Stomach smooth muscle (tissue), 2 donors: ENCODE data around the gene TNS1.

ENCODE experiments used
- H3K27ac ChIP-seq: one replicate; pipeline ENCODE4 v1.7.0; 2013; ENCODE audit warnings: mild to moderate bottlenecking, low read length, inconsistent platforms
- H3K27me3 ChIP-seq, 2 donors: one replicate each; pipeline ENCODE4 v1.7.0; 2013; ENCODE audit warnings: low read length in 2 of 2; ENCODE audit not compliant: insufficient read depth in 2 of 2, control insufficient read depth in 1 of 2
- H3K36me3 ChIP-seq, 2 donors: one replicate each; pipeline ENCODE4 v1.7.0; 2013; ENCODE audit warnings: low read length in 2 of 2; ENCODE audit not compliant: control insufficient read depth in 2 of 2, insufficient read depth in 2 of 2
- H3K4me1 ChIP-seq: one replicate; pipeline ENCODE4 v1.7.0; 2013; ENCODE audit warnings: low read length; ENCODE audit not compliant: control insufficient read depth, insufficient read depth
- H3K4me3 ChIP-seq, 2 donors: one replicate each; pipeline ENCODE4 v1.7.0; 2013; ENCODE audit warnings: low read length in 2 of 2
- H3K9ac ChIP-seq, 2 donors: one replicate each; pipeline ENCODE4 v1.7.0; 2013; ENCODE audit warnings: low read length in 2 of 2, mild to moderate bottlenecking in 1 of 2
- H3K9me3 ChIP-seq, 2 donors: one replicate each; pipeline ENCODE4 v1.7.0; 2013; ENCODE audit warnings: low read length in 2 of 2; ENCODE audit not compliant: control insufficient read depth in 2 of 2
- donor health status: healthy.
- donor health status: Pancreatic carcinoma.

Gene TNS1

DNA sequence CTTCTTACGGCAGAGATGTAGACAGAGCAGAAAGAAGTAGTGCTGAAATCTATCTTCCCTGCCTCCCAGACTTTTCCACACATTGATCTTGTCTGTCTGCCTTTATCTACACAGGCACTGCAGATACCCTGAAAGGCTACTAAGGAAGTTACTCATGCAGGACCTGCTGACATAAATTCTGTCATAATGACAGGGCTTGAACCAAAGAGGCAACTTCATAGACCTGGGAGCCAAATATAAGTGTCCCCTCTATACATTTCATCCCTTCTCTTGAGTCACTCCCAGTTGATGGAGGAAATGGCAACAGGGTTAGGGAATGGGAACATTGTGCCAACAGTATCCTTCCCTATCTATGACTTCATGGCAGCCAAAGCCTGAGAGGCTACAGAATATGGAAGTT lies 157.5 kb downstream of the TNS1 start:
- Histone ChIP-seq H3K27ac (peak overlapping the region; percentile 90), H3K9me3 (no peaks in the 10 kb centered on the region), H3K4me3 (no peak overlapping the region), H3K36me3 (peaks cover 74 to 76% of the 10 kb centered on the region in 2 donors), H3K27me3 (no peaks in the 10 kb centered on the region), H3K9ac (no peak overlapping the region), H3K4me1 (peaks cover 89% of the 10 kb centered on the region)

DNA sequence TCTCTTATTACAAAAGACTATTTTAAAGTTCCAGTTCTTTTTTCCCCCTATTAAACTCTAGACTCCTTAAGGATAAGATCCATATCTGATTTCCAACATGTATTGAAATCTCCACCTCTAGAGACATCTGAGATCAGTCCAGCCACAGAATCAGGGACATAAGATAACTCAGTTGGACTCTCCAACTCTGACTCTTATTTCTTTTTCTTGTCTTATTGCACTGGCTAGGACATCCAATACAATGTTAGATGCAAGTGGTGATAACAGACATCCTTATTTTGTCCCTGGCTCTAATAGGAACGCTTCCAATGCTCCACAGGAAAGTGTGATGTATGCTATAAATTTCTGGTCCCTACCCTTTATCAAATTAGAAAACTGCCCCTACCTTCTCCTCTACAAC lies 158.1 kb downstream of the TNS1 start:
- no peaks in the 10 kb centered on the region for H3K9me3 ChIP-seq

DNA sequence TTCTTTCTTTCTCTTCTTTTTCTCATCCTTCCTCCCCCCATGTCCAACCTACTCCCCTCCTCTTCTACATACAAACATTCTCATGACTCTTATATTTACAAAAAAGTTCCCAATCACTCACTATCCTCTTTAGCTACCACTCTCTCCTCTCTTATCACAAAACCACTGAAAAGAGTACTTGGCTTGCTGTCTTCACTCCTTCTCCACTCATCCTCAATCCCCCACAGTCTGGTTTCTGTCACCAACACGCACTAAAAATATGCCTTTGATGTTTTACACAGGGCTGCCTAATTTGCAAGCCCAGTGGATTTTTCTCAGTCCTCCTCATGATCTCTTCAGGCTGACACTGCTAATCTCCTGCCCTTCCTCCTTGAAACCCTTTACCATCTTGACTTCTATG lies 159.5 kb downstream of the TNS1 start:
- Histone ChIP-seq H3K27ac (peak overlapping the region; percentile 90), H3K36me3 (peaks cover 68 to 70% of the 10 kb centered on the region in 2 donors), H3K9ac (peak overlapping the region in 1 of 2 donors; percentile 9), H3K27me3 (no peaks in the 10 kb centered on the region), H3K9me3 (no peaks in the 10 kb centered on the region), H3K4me3 (no peak overlapping the region), H3K4me1 (peaks cover 90% of the 10 kb centered on the region)

More for the DNA sequence above, 158.1 kb downstream of the TNS1 start:
- Histone ChIP-seq H3K36me3 (peaks cover 76 to 77% of the 10 kb centered on the region in 2 donors), H3K4me3 (no peak overlapping the region), H3K27me3 (no peaks in the 10 kb centered on the region), H3K27ac (peak overlapping the region; percentile 90), H3K9ac (no peak overlapping the region), H3K4me1 (peaks cover 89% of the 10 kb centered on the region)

DNA sequence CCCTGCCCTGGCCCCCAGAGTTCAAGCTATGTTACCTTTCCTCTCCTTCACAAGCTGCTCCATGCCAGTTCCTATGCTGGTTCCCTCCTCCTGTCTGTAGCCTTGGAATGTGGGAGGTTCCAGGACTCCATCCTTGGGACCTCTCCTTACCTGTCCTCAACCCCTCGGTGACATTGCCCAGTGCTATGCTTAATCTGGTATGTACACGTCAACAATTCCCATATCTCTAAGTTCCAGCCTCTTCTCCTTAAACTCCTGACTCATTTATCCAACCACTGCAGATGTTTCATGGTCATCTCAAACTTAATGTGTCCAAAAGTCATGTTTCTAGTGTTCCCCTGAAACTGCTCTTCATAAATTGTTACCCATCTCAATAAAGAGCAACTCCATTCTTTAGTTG lies 160.8 kb downstream of the TNS1 start:
- H3K9ac ChIP-seq = no peak overlapping the region
- H3K27ac ChIP-seq = peak overlapping the region; percentile 90
- H3K4me1 ChIP-seq = peaks cover 96% of the 10 kb centered on the region
- no peaks in the 10 kb centered on the region for H3K27me3 ChIP-seq
- no peak overlapping the region for H3K4me3 ChIP-seq
- peaks cover 55 to 59% of the 10 kb centered on the region in 2 donors for H3K36me3 ChIP-seq
- no peaks in the 10 kb centered on the region for H3K9me3 ChIP-seq

DNA sequence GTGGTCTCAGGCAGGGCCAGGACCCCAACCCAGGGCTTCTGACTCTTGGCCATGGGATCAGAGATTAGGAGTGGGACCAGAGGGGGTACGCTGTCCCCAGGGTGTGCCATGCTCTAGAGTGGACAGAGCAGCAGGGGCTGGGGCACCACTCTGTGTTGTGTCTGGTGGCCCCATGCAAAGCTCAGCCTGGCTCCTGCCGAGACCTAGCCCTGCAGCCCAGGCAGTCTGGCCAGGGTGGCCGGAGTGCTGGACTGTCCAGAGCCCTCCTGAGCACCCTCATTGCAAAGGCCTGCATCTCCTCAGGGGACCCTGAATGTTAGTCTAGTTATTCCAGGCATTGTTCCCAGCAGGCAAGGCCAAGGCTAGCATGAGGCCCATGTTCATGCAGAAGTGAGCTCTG lies 162.3 kb downstream of the TNS1 start:
- Histone ChIP-seq H3K9ac (peak overlapping the region in 1 of 2 donors; percentile 60), H3K4me3 (no peak overlapping the region), H3K27ac (peak overlapping the region; percentile 90), H3K36me3 (peaks cover 40 to 52% of the 10 kb centered on the region in 2 donors), H3K4me1 (peaks cover 96% of the 10 kb centered on the region), H3K27me3 (no peaks in the 10 kb centered on the region), H3K9me3 (no peaks in the 10 kb centered on the region)

DNA sequence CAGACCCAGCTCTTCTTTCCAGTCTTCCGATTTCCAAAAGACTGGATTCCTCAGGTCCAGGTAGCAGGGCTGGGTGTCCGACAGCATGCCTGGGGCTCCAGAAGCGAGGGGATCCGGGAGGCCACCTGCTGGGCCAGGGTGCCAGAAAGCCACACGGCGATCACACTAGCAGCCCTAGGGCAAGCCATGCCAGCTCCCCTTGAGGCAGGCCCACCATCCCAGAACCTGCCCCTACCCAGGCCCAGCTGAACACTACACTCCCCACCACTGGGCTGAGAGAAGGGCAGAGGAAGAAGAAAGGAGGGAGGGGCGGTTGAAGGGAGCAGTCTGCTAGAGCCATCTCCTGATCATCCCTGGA lies 163.1 kb downstream of the TNS1 start:
- H3K4me1 ChIP-seq = peaks cover 91% of the 10 kb centered on the region
- H3K9ac ChIP-seq = no peak overlapping the region
- no peaks in the 10 kb centered on the region for H3K9me3 ChIP-seq
- H3K36me3 ChIP-seq = peaks cover 38 to 51% of the 10 kb centered on the region in 2 donors
- H3K27me3 ChIP-seq = no peaks in the 10 kb centered on the region
- peak overlapping the region; percentile 90 for H3K27ac ChIP-seq
- H3K4me3 ChIP-seq = no peak overlapping the region

DNA sequence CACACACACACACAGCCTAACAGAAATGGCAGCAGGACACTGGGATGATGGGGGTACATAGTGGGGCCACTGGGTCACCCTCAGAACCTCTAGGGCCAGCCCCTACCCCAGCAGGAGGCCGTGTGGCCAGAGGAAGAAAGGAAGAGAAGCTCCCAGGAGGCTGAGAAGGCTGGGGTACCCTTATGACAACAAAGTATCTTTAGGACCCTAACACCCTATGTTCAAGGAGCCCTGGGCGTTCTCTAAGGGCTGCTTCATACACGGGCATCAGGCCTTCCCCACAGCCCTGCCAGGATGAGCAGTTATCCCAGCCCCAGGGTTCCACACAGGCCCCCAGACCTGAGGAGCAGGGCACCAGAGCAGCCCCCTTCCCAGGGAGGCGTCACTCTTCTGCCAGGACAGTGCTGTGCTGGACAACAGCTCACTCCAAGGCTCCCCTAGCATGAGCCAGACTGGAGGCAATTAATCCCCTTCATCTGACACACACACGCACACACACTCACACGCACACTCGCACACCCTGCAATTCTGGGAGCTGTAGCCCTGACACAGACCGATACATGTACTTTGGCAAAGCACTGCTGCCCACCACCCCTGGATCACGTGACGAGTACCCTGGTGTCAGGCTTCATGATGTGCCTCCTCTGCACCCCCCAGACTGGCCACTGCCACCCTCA lies 163.6 kb downstream of the TNS1 start:
- Histone ChIP-seq H3K4me3 (no peak overlapping the region), H3K27me3 (no peaks in the 10 kb centered on the region), H3K9ac (peak overlapping the region in 1 of 2 donors; percentile 29), H3K4me1 (peaks cover 88% of the 10 kb centered on the region), H3K9me3 (no peaks in the 10 kb centered on the region), H3K27ac (peak overlapping the region; percentile 90), H3K36me3 (peaks cover 40 to 52% of the 10 kb centered on the region in 2 donors)

DNA sequence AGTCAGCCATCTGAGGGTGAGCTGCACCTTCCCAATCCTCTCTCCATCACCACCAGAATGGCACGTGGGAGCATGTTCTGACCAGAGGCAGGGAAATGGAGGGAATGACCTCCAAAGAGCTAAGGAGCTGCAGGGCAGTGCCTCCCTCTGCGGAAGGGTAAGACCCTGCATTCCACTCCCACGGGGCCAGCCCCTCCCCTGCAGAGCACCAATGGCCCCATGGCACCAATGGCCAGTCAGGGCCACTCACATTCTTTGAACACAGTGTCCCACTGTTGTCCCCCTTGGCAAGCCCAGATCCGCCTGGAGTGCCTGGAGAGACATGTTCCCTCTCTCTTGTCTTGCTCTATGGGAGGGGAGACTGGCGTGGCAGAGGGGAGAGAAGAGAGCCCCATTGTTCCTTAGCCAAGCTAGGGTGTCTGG lies 164.4 kb downstream of the TNS1 start:
- Histone ChIP-seq H3K9me3 (no peaks in the 10 kb centered on the region), H3K36me3 (peaks cover 38 to 56% of the 10 kb centered on the region in 2 donors), H3K9ac (peak overlapping the region in 1 of 2 donors; percentile 4), H3K27ac (peak overlapping the region; percentile 90), H3K4me3 (no peak overlapping the region), H3K4me1 (peaks cover 84% of the 10 kb centered on the region), H3K27me3 (no peaks in the 10 kb centered on the region)

DNA sequence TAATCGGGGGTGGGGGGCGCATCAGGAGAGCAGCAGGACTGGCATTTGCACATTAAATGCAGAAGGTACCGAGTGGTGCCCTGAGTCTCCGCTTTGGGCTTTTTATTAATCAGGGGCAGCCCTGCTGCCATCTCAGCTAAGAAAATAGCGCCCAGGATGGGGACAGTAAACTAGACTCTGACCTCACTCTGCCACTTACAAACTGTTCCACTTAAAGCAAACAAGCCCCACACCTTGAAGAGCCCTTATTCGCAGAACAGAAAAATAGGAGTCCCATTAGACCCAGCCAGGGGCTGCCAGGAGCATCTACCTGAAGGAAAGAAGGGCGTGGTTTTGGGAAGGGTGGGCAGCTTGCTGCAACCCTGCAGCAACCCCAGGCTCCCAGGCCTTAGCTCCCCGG lies 165.3 kb downstream of the TNS1 start:
- Histone ChIP-seq H3K36me3 (peaks cover 46 to 62% of the 10 kb centered on the region in 2 donors), H3K9ac (no peak overlapping the region), H3K27me3 (no peaks in the 10 kb centered on the region), H3K9me3 (no peaks in the 10 kb centered on the region), H3K27ac (peak overlapping the region; percentile 90), H3K4me1 (peaks cover 84% of the 10 kb centered on the region), H3K4me3 (peak overlapping the region in 1 of 2 donors; percentile 3)

DNA sequence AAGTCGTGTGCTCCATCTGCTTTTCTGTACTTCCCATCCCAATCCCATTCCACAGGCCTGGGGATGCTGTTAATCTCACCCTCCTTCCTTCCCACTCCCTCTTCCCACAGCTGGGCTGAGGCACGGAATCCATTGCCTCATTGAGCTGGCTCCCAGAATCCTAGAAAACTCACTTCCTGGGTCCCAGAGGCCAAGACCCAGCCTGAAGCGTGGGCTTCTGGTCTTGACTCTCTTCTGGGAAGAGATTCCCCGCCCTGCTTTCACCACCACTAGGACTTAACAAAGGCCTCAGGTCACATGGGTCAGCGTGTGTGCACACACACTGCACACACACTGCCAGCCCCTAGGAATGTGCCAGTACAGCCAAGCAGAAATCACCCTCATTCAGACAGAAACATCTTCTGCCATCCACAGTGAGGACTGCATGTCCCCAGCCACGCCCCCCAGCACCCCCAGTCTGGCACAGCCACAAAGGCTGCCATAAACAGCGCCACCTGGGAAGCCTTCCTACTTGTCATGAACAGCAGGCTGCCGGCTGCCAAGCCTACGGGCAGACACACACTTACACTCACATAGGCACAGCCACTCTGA lies 165.8 kb downstream of the TNS1 start:
- Histone ChIP-seq H3K4me1 (peaks cover 81% of the 10 kb centered on the region), H3K9ac (peak overlapping the region in 1 of 2 donors; percentile 42), H3K4me3 (peak overlapping the region in 1 of 2 donors; percentile 35)

More for the DNA sequence above, 165.8 kb downstream of the TNS1 start:
- Histone ChIP-seq H3K27ac (peak overlapping the region; percentile 90), H3K36me3 (peaks cover 47 to 62% of the 10 kb centered on the region in 2 donors), H3K27me3 (no peaks in the 10 kb centered on the region), H3K9me3 (no peaks in the 10 kb centered on the region)
